SHP77 (cell line): ENCODE results near the gene ENKD1.

Experiments used
- DNase-seq, 2 experiments: peaks; one replicate each; lab custom pipeline; 2025; lab: John Stamatoyannopoulos, UW

Gene ENKD1

GRCh38 chr16:67663151-67663876, 3.2 kb downstream of the ENKD1 start:
- DNase-seq = peak; percentile 21 to 27

GRCh38 chr16:67662653-67663010, 3.9 kb downstream of the ENKD1 start:
- no peak for DNase-seq

DNA sequence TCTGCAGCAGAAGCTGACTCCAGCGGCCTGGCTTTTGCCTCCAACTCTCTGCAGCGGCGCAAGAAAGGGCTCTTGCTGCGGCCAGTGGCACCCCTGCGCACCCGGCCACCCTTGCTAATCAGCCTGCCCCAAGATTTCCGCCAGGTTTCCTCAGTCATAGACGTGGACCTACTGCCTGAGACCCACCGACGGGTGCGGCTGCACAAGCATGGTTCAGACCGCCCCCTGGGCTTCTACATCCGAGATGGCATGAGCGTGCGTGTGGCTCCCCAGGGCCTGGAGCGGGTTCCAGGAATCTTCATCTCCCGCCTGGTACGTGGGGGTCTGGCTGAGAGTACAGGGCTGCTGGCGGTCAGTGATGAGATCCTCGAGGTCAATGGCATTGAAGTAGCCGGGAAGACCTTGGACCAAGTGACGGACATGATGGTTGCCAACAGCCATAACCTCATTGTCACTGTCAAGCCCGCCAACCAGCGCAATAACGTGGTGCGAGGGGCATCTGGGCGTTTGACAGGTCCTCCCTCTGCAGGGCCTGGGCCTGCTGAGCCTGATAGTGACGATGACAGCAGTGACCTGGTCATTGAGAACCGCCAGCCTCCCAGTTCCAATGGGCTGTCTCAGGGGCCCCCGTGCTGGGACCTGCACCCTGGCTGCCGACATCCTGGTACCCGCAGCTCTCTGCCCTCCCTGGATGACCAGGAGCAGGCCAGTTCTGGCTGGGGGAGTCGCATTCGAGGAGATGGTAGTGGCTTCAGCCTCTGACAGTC, 4.5 kb downstream of the ENKD1 start:
- no peak for DNase-seq

DNA sequence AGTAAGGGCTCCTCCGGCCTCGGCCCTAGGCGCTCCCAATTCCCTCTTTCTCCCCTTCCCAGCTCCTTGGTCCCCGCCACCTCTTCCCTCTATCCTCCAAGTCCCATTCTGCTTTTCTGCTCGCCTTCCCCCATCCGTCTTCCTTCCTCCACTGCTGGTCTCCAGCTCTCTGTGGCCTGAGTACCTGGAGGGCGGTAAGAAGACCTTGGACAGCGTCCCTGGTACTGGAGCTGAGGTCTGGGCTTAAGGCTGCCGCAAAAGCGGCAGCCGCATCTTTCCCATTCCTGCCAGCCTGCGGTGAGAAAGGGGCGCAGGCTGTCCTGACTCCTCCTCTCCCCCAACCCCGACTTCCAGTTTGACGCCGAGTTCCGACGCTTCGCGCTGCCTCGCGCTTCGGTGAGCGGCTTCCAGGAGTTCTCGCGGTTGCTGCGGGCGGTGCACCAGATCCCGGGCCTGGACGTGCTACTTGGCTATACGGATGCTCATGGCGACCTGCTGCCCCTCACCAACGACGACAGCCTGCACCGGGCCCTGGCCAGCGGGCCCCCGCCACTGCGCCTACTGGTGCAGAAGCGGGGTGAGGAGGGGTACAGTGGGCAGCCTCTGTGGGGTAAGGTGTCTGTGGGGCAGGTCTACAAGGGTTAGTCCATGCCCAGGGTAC, 5.3 kb downstream of the ENKD1 start:
- DNase-seq = peak; percentile 23 to 51

DNA sequence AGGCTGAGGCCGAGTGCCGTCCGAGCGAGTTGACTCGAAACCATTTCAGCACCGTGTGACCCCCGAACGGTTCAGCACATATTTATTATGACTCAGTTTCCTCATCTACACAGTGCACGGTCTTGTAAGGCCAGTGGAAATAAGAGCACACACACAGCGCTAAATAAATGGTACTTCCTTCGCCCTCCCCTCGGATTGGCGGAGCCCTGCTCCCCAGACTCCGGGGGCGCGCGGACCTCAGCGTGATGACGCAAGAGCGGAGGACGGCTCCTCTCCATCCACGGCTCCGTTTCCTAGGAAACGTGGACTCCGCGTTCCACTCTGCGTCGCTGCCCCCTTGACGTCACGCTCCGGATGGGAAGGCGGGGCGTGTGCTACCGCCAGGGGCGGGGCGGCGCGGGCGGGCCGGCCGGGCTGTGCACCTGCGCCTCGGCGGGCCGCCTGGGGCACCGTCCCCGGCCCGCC, 6.0 kb downstream of the ENKD1 start, which contains the start of gene PARD6A:
Gene PARD6A, plus strand, starts transcription at position 397 of the 465 bp plus-strand sequence. CDS start 79 bp downstream, outside the sequence.
- peak; percentile 96 for DNase-seq

- peak; percentile 82 to 89 for DNase-seq
These were observed 6.6 kb downstream of the ENKD1 start, which contains the start of gene ACD for GRCh38 chr16:67659675-67660563. Gene ACD (minus strand): TSS chr16:67660260. CDS start chr16:67660220, 40 bp downstream.

DNA sequence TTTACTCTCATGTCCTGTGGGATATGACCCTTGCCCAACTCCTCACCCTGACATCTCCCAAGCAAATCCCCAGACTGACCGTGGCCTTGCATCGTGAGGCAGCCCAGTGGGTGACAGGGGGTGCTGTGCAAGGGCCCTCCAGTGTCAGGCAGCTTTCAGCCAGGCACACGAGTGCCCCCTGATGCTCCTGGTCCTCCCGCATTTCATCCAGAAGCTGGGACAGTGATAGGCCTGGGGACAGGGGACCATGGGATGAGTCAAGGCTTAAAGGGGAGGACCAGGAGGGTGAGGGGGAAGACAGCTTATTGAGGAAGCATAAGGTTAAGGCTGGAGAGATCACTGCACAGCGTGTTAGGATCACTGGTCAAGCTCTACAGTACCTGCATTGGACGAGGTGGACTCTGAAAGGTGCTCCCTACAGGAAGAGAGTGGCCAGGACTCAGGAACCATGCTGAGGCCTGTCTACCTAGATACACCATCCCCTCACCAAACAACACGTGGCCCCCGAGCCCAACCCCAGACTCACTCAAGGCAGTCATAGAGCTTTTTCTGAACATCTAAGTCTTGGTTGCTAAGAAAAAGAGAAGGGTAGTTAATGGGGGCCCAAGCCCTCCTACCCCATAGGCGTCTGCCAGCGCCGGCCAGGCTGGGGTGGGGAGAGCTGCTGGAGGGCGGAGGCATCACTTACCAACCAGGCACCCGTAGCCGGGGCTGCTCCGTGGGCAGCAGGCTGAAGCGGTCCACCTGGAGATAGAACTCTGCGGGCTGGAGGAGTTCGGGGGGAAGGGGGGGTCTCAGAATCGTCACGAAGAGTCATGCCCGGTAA, 7.5 kb downstream of the ENKD1 start:
- DNase-seq = no peak

DNA sequence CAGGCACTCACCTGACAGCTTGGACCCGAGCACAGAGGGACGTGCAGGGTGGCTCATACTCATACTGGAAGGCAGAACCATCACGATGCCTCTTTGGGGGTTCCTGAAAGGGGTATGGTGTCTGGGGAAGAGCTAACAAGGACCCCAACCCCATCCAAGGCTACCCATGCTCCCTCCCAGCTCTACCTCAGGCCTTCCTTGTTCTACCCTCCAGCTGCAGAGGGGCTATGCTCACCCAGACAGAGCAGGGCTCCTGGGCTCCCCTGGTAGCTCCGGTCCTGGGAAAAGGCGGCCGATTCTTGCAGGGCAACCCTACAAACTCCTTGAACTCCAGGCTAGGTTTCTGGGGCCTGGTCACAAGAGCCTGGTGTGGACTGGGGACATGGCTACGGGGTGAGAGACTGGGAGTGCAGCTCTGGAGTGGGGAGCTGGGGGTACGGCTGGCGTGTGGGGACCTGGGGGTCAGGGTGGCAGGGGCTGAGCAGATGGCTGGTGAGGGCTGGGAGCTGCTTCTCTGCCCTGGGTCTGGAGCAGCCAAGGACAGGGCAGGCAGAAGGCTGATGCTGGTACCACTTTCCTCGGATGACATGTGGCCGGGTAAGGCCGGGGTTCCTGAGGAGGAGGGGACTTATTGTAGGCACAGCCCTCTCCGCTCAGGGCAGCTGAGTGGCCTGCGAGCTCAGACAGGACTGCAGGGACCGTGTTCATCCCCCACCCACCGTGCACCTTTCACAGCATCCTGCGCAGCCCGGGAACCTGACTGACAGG, 8.6 kb downstream of the ENKD1 start:
- DNase-seq = no peak

- no peak for DNase-seq
These were observed 9.4 kb downstream of the ENKD1 start for GRCh38 chr16:67657017-67657608.

GRCh38 chr16:67656344-67657016, 10.1 kb downstream of the ENKD1 start:
- no peak for DNase-seq

- DNase-seq = no peak
These were observed 11.2 kb downstream of the ENKD1 start for GRCh38 chr16:67655363-67655762.

DNA sequence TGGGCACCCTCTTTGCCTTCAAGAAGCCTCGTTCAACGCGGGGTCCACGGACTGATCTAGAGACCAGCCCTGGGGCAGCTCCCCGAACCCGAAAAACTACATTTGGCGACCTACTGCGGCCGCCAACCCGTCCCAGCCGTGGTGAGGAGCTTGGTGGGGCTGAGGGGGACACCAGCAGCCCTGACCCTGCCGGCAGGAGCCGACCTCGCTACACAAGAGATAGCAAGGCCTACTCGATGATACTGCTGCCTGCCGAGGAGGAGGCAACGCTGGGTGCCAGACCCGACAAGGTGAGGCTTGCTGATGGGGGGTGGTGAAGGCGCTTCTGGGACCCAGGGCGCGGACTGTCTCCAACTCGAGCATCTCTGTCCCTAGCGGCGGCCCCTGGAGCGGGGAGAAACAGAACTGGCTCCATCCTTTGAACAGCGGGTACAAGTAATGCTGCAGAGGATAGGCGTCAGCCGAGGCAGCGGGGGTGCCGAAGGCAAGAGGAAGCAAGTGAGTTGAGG, 12.1 kb downstream of the ENKD1 start:
- DNase-seq = no peak

GRCh38 chr16:67653789-67654402, 12.7 kb downstream of the ENKD1 start:
- no peak for DNase-seq

DNA sequence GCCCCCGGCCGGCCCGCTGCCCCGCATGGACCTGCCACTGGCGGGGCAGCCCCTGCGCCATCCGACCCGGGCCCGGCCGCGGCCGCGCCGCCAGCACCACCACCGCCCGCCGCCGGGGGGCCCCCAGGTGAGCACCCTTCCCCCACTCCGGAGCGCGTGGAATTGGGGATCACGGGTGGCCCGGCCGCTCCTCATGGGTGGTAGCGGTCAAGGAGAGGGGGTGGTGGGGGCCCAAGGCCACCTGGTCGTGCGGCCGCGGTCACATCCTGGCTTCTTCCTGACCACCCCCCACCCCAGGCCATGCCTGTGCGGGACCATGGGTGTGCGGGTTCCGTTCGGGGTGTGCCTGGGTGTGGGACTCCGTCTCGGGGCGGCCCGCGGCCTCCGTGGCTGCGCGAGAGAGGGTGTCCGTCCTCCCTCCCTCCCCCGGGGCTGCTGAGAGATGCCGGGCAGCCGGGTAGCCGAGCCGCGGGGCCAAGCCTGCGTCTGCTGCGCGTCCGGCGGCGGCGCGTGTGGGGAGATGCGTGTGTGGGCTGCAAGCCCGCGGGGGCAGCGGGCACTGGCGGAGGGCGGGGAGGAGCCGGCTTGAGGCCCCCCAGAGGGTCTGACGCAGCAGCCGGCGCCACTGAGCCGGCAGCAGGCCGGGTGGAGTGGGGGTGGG, 13.3 kb downstream of the ENKD1 start:
- no peak for DNase-seq

- peak in 1 of 2 experiments; percentile 9 for DNase-seq
These were observed 13.9 kb downstream of the ENKD1 start for GRCh38 chr16:67652578-67653127.

GRCh38 chr16:67651847-67652246, 14.7 kb downstream of the ENKD1 start:
- no peak for DNase-seq

DNA sequence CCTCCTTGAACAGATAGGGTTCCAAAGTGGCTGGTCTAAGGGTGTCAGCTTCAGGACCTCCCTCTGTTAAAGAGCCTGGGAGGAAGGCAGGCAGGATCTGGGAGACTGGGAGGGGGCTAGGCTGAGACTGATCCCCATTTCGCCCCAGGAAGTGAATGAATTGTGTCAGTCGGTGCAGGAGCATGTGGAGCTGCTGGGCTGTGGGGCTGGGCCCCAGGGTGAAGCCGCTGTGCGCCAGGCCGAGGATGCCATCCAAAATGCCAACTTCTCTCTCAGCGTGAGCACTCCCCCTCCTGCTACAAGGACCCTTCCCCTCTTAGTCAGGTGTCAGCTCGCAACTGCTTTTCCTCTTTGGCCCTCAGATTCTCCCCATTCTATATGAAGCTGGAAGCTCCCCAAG, 15.5 kb downstream of the ENKD1 start:
- no peak for DNase-seq
